HCT116 (cell line): Measurements from ENCODE around the gene FBXO31.

Experiments
- ELF1 ChIP-seq: IDR thresholded peaks from 2 replicates; pipeline ENCODE4 v1.6.1; 2012; ENCODE audit warnings: low read depth, borderline replicate concordance
- EZH2 ChIP-seq: fragments of 200-600 bp; sonication (generic); IDR thresholded peaks from 2 replicates; pipeline ENCODE4 v1.6.1; 2017; ENCODE audit warnings: antibody characterized with exemption, mixed run types
- EZH2phosphoT487 ChIP-seq: fragments of 200-600 bp; IDR thresholded peaks from 2 replicates; pipeline ENCODE4 v1.6.1; 2018; ENCODE audit warnings: antibody characterized with exemption, borderline replicate concordance
- FOSL1 ChIP-seq: IDR thresholded peaks from 2 replicates; pipeline ENCODE4 v1.6.1; 2012; ENCODE audit warnings: low read depth
- JUND ChIP-seq: IDR thresholded peaks from 2 replicates; pipeline ENCODE4 v1.6.1; 2012
- POLR2A ChIP-seq: IDR thresholded peaks from 2 replicates; pipeline ENCODE4 v1.7.0; 2011; ENCODE audit warnings: borderline replicate concordance; ENCODE audit not compliant: insufficient read depth, insufficient read length; ENCODE audit errors: extremely low read depth
- RAD21 ChIP-seq: IDR thresholded peaks from 2 replicates; pipeline ENCODE4 v1.6.1; 2012; ENCODE audit warnings: low read depth, mild to moderate bottlenecking
- SP1 ChIP-seq: IDR thresholded peaks from 2 replicates; pipeline ENCODE4 v1.6.1; 2012; ENCODE audit warnings: low read depth
- YY1 ChIP-seq: IDR thresholded peaks from 2 replicates; pipeline ENCODE4 v1.6.1; 2011; ENCODE audit warnings: low read length, low read depth, moderate library complexity, mild to moderate bottlenecking; ENCODE audit not compliant: insufficient replicate concordance; ENCODE audit errors: extremely low read depth
- TF ChIP-seq, protein P1 (sequence below), 3 experiments: fragments of 200-600 bp in 1 of 3; sonication (generic) in 1 of 3; IDR thresholded peaks in 2 of 3; conservative IDR thresholded peaks in 1 of 3; 2 replicates each; pipeline ENCODE4 v1.5.1; 2012 to 2017; ENCODE audit warnings: low read depth in 2 of 3, low read length in 2 of 3, antibody characterized with exemption in 1 of 3, borderline replicate concordance in 1 of 3, control low read depth in 1 of 3, mild to moderate bottlenecking in 1 of 3, mixed read lengths in 1 of 3, mixed run types in 1 of 3, moderate library complexity in 1 of 3; ENCODE audit not compliant: insufficient read depth in 1 of 3
- TF ChIP-seq, protein P2 (sequence below): IDR thresholded peaks from 2 replicates; pipeline ENCODE4 v1.6.1; 2012
- TF ChIP-seq, protein P3 (sequence below): IDR thresholded peaks from 2 replicates; pipeline ENCODE4 v1.6.1; 2012

DNA sequence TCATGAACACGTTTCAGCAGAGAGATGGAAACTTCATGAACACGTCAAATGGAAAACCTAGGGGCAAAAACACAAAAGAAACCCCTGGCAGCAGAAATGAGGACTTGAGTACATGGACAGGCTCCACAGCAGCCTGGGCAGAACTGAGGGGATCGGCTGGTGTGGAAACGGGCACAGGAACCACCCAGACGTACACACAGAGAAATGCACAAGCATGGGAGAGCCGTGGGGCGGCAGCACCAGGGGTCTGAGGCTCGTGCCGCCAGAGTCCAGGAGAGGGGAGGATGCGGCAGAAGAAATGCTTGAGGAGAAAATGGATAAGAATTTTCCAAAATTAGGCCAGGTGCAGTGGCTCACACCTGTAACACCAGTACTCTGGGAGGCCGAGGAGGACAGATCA, 38.5 kb upstream of the FBXO31 start:
- TF ChIP-seq ELF1 (no peak), JUND (no peak), RAD21 (no peak), POLR2A (no peak), YY1 (no peak), EZH2 (no peak), SP1 (no peak), FOSL1 (no peak), EZH2phosphoT487 (no peak)
- TF ChIP-seq, protein P1, sequence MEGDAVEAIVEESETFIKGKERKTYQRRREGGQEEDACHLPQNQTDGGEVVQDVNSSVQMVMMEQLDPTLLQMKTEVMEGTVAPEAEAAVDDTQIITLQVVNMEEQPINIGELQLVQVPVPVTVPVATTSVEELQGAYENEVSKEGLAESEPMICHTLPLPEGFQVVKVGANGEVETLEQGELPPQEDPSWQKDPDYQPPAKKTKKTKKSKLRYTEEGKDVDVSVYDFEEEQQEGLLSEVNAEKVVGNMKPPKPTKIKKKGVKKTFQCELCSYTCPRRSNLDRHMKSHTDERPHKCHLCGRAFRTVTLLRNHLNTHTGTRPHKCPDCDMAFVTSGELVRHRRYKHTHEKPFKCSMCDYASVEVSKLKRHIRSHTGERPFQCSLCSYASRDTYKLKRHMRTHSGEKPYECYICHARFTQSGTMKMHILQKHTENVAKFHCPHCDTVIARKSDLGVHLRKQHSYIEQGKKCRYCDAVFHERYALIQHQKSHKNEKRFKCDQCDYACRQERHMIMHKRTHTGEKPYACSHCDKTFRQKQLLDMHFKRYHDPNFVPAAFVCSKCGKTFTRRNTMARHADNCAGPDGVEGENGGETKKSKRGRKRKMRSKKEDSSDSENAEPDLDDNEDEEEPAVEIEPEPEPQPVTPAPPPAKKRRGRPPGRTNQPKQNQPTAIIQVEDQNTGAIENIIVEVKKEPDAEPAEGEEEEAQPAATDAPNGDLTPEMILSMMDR (IDR thresholded peaks at IDR 0.05 in 2 of 3, conservative IDR thresholded peaks at IDR 0.05 in 1 of 3; ENCODE audit: borderline replicate concordance in 1 of 3, insufficient read depth in 1 of 3, low read depth in 2 of 3, low read length in 2 of 3), result no peak
- TF ChIP-seq, protein P2, sequence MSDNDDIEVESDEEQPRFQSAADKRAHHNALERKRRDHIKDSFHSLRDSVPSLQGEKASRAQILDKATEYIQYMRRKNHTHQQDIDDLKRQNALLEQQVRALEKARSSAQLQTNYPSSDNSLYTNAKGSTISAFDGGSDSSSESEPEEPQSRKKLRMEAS, result no peak
- TF ChIP-seq, protein P3, sequence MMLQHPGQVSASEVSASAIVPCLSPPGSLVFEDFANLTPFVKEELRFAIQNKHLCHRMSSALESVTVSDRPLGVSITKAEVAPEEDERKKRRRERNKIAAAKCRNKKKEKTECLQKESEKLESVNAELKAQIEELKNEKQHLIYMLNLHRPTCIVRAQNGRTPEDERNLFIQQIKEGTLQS, result no peak
